ENCODE results near the gene BCL2L15. TPM values are rescaled to one million over a fixed set of nuclear protein-coding genes. Genes with fewer than 3 reads are reported as not detected.

Gene BCL2L15
- total and polyA plus RNA-seq, 2 of the 13 experiments (the other 11 are each of a cell fraction or from before 2014, with no cell fraction given): 0.03 to 0.27 TPM

DNA sequence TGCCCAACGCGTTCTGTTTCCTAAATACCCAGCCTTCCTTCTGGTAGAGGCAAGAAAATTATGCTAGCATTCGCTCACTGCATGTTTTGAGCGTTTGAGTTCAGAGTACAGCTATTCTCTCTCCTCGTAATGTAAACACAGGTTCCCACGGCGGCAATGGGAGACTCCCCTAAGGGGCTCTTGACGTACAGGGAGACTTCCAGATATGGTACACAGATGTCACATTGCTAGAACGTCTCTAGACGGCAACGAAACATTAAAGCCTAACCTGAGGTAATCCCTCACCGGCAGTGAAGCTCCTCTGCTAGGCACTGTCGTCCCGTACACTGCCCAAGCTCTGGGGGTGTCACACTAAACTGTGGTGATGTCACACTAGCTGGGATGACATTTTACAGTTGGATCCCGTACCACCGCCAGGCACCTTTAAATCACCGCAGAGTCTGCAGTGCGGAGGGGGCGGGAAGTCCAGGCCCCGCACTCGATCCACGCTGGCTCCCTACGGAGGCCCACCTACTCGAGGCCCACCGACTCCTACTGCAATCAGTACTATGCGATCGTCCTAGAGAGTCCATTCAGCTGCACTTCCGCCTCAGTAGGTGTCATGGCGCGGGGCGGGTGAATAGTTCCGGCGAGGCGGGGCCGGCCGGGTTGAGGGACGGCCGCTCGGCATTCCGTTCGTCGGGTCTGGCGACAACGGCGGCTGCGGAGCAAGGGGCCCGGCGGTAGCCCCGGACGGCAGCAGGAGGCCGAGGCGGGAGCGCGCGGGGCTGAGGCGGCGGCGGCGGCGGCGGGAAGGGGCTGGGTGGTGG lies 41.8 kb upstream of the BCL2L15 start, which contains the start of gene HIPK1 (continued):
- TF ChIP-seq ZNF646 (CRISPR knock-in tag; IDR thresholded peaks at IDR 0.05) (no peak; the same call in 1 of the 2 replicates), U2AF1 (optimal IDR thresholded peaks at IDR 0.05; ENCODE audit: low read depth, low read length) (peak; percentile 25), SALL1 (CRISPR knock-in tag; IDR thresholded peaks at IDR 0.05) (peak; percentile 89), ATF7-NPFF (CRISPR knock-in tag; IDR thresholded peaks at IDR 0.05; ENCODE audit: low read depth) (peak; percentile 76), ZNF460 (CRISPR knock-in tag; IDR thresholded peaks at IDR 0.05; ENCODE audit: borderline replicate concordance) (no peak; the same call in 1 of the 2 replicates), RERE (CRISPR knock-in tag; IDR thresholded peaks at IDR 0.05; ENCODE audit: low read depth) (no peak), HOXD1 (CRISPR knock-in tag; IDR thresholded peaks at IDR 0.05) (0 out of 2 replicates have a peak, but pooled peaks have one; percentile 78), HOMEZ (CRISPR knock-in tag; IDR thresholded peaks at IDR 0.05; ENCODE audit: low read depth) (no peak; the same call in 1 of the 2 replicates), ZNF484 (CRISPR knock-in tag; IDR thresholded peaks at IDR 0.05; ENCODE audit: borderline replicate concordance, low read depth) (no peak), ZNF775 (CRISPR knock-in tag; IDR thresholded peaks at IDR 0.05; ENCODE audit: borderline replicate concordance) (no peak), ZNF605 (CRISPR knock-in tag; IDR thresholded peaks at IDR 0.05) (peak; percentile 84), KLF11 (CRISPR knock-in tag; IDR thresholded peaks at IDR 0.05) (0 out of 2 replicates have a peak, but pooled peaks have one; percentile 15), CBX5 (CRISPR knock-in tag; IDR thresholded peaks at IDR 0.05; ENCODE audit: borderline replicate concordance) (no peak; the same call in 1 of the 2 replicates), ZNF546 (CRISPR knock-in tag; conservative IDR thresholded peaks at IDR 0.05) (0 out of 2 replicates have a peak, but pooled peaks have one; percentile 22), ZNF34 (CRISPR knock-in tag; IDR thresholded peaks at IDR 0.05; ENCODE audit: borderline replicate concordance) (peak; percentile 80)

Measured in HepG2 (cell line).